Fibroblast of the aortic adventitia (primary cell): ENCODE results near the gene MRM3. TPM values are rescaled to one million over a fixed set of nuclear protein-coding genes. Genes with fewer than 3 reads are reported as not detected.
"Not testable (repeated sequence)": the region's sequence is repeated elsewhere in the genome, so short reads cannot be mapped to it uniquely, and the experiment has no call there.

Experiments used
- DNase-seq: peaks from one replicate; pipeline ENCODE4 v3.0.0-alpha.2; 2010; ENCODE audit warnings: low read depth
- H3K4me3 ChIP-seq: 2 replicates; pipeline ENCODE4 v1.5.1; 2011; ENCODE audit warnings: low read depth, mild to moderate bottlenecking, control low read depth, low read length, moderate library complexity
- CTCF ChIP-seq: IDR thresholded peaks from 2 replicates; pipeline ENCODE4 v1.5.1; 2011; ENCODE audit warnings: mild to moderate bottlenecking, low read length, control low read depth, inconsistent platforms; ENCODE audit not compliant: insufficient read depth
- total RNA-seq: library from RNA; depleted of rRNA; stranded (reverse); fragments of >200 nt; gene quantifications from 2 replicates; pipeline ENCODE4 v1.2.3, GENCODE V29; 2012; ENCODE audit warnings: low replicate concordance

The MRM3 gene
- total RNA-seq, 1 donor = 15.8 TPM

GRCh38 chr17:784143-784542 is 2.0 kb downstream of the MRM3 start:
- H3K4me3 ChIP-seq = no peak overlapping the region
- DNase-seq = no peak
- no peak for TF ChIP-seq CTCF

GRCh38 chr17:785901-786300 is 3.7 kb downstream of the MRM3 start:
- H3K4me3 ChIP-seq, DNase-seq: not testable (repeated sequence)

- DNase-seq = no peak
- H3K4me3 ChIP-seq = no peak overlapping the region
- TF ChIP-seq CTCF = no peak
These were observed 5.6 kb downstream of the MRM3 start for GRCh38 chr17:787641-788221.

- TF ChIP-seq CTCF = no peak
- no peak overlapping the region for H3K4me3 ChIP-seq
- no peak for DNase-seq
These were observed 6.4 kb downstream of the MRM3 start for GRCh38 chr17:788551-788950.

- no peak for TF ChIP-seq CTCF
- DNase-seq = no peak
- no peak overlapping the region for H3K4me3 ChIP-seq
These were observed 7.1 kb downstream of the MRM3 start for GRCh38 chr17:789160-789840.

- not testable (repeated sequence) for H3K4me3 ChIP-seq
- peak; percentile 4 for DNase-seq
These were observed 8.0 kb downstream of the MRM3 start for GRCh38 chr17:789931-790873.

- H3K4me3 ChIP-seq, DNase-seq: not testable (repeated sequence)
These were observed 8.7 kb downstream of the MRM3 start for GRCh38 chr17:790874-791247.

GRCh38 chr17:791829-792228 is 9.7 kb downstream of the MRM3 start:
- no peak for DNase-seq
- TF ChIP-seq CTCF = no peak
- H3K4me3 ChIP-seq = no peak overlapping the region
